Right lobe of liver (tissue), 6 donors: ENCODE data around the gene AUNIP. TPM values are rescaled to one million over a fixed set of nuclear protein-coding genes. Genes with fewer than 3 reads are reported as not detected.

Experiments
- ATAC-seq, 4 donors: fragments of 200-7000 bp; cut with Tn5 transposase; one replicate each; pipeline ENCODE4 v1.9.1; 2020; ENCODE audit warnings: mild to moderate bottlenecking in 4 of 4, moderate library complexity in 4 of 4
- DNase-seq, 3 donors: peaks; one replicate each; pipeline ENCODE4 v3.0.0-alpha.2; 2020
- H3K27ac ChIP-seq, 3 donors: fragments of 200-600 bp; one replicate each; pipeline ENCODE4 v1.8.0; 2022
- H3K27me3 ChIP-seq, 2 donors: fragments of 200-600 bp; one replicate each; pipeline ENCODE4 v1.8.0; 2022
- H3K36me3 ChIP-seq, 4 donors: fragments of 200-600 bp; sonication (generic) in 1 of 4; one replicate each; pipeline versions ENCODE4 v1.5.1 to v1.8.0; 2017 to 2022; ENCODE audit warnings: control low read depth in 1 of 4
- H3K4me1 ChIP-seq, 4 donors: fragments of 200-600 bp; sonication (generic) in 1 of 4; one replicate each; pipeline versions ENCODE4 v1.5.1 to v1.8.0; 2017 to 2022; ENCODE audit warnings: control low read depth in 1 of 4
- H3K4me3 ChIP-seq, 3 donors: fragments of 200-600 bp; one replicate each; pipeline ENCODE4 v1.8.0; 2022
- H3K9me3 ChIP-seq, 4 donors: fragments of 200-600 bp; sonication (generic) in 1 of 4; one replicate each; pipeline versions ENCODE4 v1.5.1 to v1.8.0; 2017 to 2022; ENCODE audit warnings: control low read depth in 1 of 4
- CTCF ChIP-seq, 4 donors: fragments of 200-600 bp in 3 of 4; fragments of 450-650 bp in 1 of 4; IDR thresholded peaks; one replicate each; pipeline versions ENCODE4 v1.5.1 to v1.8.0; 2016 to 2022; ENCODE audit warnings: antibody characterized with exemption in 4 of 4, mild to moderate bottlenecking in 2 of 4
- POLR2A ChIP-seq: fragments of 450-650 bp; IDR thresholded peaks from one replicate; pipeline ENCODE4 v1.6.1; 2017; ENCODE audit warnings: antibody characterized with exemption, mild to moderate bottlenecking
- WGBS: methylation state at CpG from one replicate; pipeline ENCODE4 v1.1.6; 2018; ENCODE audit warnings: low coverage, low lambda C conversion rate; ENCODE audit not compliant: insufficient coverage; ENCODE audit errors: missing lambda C conversion rate; 5-methylcytosine and 5-hydroxymethylcytosine counted together
- intact Hi-C, 2 donors: fragments of 100-400 bp; cut with DNase I; formaldehyde crosslinking; loops; one replicate each; pipeline versions ENCODE4 v1.11.2 to v1.14.1; 2022
- long read RNA-seq: library from polyadenylated mRNA; unstranded; transcript quantifications from one replicate; pipeline ENCODE4 v2.0.0, GENCODE V29; 2019
- total RNA-seq, 6 experiments: library from RNA; depleted of rRNA in 2 of 6; stranded (reverse); fragments of >200 nt in 2 of 6; fragmentation: NEBNext Ultra II Directional in 3 of 6; extraction: Animal tissue kit (Norgen Biotek cat#: 25700) in 3 of 6; gene quantifications; one replicate each; pipeline versions ENCODE4 v1.1.0 to v1.2.4, GENCODE V29; 2016 to 2023
- donor health status: DM: no; HTN: yes; CAD: no.
- donor health status: DM: no; HTN: no; CAD: no.
- donor health status: DM: no; HTN: no; CAD: no.
- donor health status: DM: no; HTN: yes; CAD: no.
- donor health status: DM: no; HTN: yes; CAD: no.

AUNIP gene
- total RNA-seq: under 1 TPM in 2 of 6 experiments, not detected in 4; 0.43 to 0.56 TPM
- long read RNA-seq: 0 reads

DNA sequence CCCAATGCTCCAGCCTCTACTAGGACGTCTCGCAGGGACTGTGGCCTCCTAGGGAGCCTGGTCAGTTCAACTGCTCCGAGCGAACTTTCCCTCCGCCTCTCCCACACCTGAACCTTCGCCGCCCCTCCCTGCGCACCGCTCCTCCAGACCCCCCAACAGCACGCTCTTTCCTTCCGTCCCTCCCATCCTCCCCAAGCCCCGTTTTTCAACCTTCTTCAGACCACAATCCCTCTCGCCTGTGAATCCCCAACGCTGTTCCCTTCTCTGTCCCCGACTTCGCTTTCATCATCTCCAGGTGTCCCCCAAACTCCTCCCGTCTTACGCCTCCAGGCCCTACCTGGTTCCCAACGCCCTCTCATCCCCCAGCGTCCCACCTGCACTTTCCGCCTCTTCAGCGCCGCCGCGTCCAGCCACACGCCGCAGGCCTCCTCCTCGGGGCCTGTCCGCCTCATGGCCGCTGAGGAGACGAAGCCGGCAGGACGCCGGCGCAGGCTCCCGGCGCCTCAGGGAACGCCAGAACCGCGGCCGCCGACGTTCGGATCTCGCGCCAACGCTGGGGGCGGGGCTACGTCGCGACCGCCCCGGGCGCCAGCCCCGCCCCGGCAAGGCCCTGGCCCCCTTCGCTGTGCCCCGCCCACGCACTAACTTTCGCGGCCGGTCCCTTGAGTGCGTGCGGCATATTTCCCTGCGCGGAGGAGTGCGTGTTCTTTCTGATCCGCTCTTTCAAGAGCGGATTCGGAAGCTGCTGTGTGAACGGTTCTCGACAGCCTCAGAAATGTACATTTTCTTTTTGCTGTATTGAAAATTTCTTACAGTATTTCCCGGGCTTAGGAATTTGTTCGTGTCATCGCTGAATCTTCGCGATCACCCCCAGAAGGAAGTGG, at the start of gene AUNIP:
Gene AUNIP, minus strand, starts transcription at position 552 of the 884 bp plus-strand sequence. Its CDS starts 100 bp downstream, at position 452.
- ATAC-seq (peak; percentile 97 to 99 (median 98)), DNase-seq (peak; percentile 90 to 93 (median 91))
- peak within 1 kb of the TSS; percentile 46 to 61 (median 58) for H3K27ac ChIP-seq
- peak within 1 kb of the TSS; percentile 34 to 53 (median 49) for H3K4me3 ChIP-seq
- TF ChIP-seq POLR2A (peak; percentile 62), CTCF (IDR thresholded peaks at IDR 0.05) (no peak)
- 3% methylated on average over 49 of the region's 77 CpGs for WGBS
- peaks cover 0 to 8% (median 4%) of the 10 kb centered on the region in 4 donors for H3K4me1 ChIP-seq
- no peaks in the 10 kb centered on the region for H3K27me3 ChIP-seq
- H3K36me3 ChIP-seq: no peaks in the 10 kb centered on the region
- no peaks in the 10 kb centered on the region for H3K9me3 ChIP-seq
- intact Hi-C loops: no loop called here

DNA sequence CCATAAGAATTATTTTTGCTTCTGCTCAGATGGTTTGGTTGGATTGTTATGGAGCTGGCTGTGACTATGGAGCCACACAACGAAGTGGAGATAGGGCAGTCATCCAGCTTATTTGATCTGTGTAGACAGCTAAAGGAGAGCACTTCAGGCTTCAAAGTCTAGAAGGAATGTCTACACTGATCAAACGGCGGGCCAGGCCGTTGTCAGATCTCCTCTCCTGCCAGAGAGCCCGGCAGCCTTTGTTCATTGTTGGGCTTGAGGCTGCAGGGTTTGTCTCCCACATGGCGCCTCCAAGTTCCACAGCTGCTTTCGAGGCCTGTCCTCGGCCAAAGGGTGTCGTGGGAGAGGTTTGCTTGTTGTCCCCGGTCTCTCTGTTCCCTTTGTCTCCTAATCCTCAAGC, 49.8 kb upstream of the AUNIP start:
- no peak overlapping the region for H3K4me3 ChIP-seq
- no peaks in the 10 kb centered on the region for H3K9me3 ChIP-seq
- peaks cover 0 to 14% (median 0%) of the 10 kb centered on the region in 4 donors for H3K4me1 ChIP-seq
- DNase-seq: no peak
- intact Hi-C loops: no loop called here
- ATAC-seq: no peak
- H3K27me3 ChIP-seq: no peaks in the 10 kb centered on the region
- WGBS: 54% methylated on average over 4 of the region's 10 CpGs
- no peaks in the 10 kb centered on the region for H3K36me3 ChIP-seq
- TF ChIP-seq POLR2A (no peak), CTCF (IDR thresholded peaks at IDR 0.05) (no peak)
- no peak overlapping the region for H3K27ac ChIP-seq

DNA sequence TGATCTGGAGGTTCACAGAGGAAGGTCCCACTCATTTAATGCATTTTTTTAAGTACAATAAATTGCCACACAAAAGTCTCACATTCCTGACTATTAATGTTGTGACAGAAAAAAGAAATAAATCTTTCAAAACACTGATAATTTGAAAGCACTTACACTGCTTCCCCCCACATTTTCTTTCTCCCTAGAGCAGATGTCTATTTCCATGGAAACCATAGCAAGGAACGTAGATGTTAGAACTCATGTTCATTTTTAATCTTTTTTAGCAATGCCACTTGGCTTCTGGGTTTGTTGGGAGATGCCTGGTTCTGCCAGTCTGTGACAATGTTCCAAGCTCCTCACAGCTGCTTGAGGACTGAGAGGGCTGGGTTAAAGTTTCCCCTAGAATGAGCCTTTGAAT, 48.9 kb upstream of the AUNIP start:
- H3K4me1 ChIP-seq: peaks cover 0 to 14% (median 0%) of the 10 kb centered on the region in 4 donors
- 71% methylated on average over 1 of the region's 1 CpG for WGBS
- H3K27me3 ChIP-seq: no peaks in the 10 kb centered on the region
- H3K4me3 ChIP-seq: no peak overlapping the region
- H3K9me3 ChIP-seq: no peaks in the 10 kb centered on the region
- H3K27ac ChIP-seq: no peak overlapping the region
- TF ChIP-seq CTCF (IDR thresholded peaks at IDR 0.05): no peak
- TF ChIP-seq POLR2A: no peak
- no peak for DNase-seq
- H3K36me3 ChIP-seq: no peaks in the 10 kb centered on the region
- intact Hi-C loops: no loop called here
- no peak for ATAC-seq

- 78% methylated on average over 3 of the region's 6 CpGs for WGBS
- Histone ChIP-seq H3K36me3 (no peaks in the 10 kb centered on the region), H3K27me3 (no peaks in the 10 kb centered on the region), H3K9me3 (no peaks in the 10 kb centered on the region), H3K27ac (no peak overlapping the region), H3K4me1 (peaks cover 0 to 14% (median 0%) of the 10 kb centered on the region in 4 donors), H3K4me3 (no peak overlapping the region)
- no peak for DNase-seq
- intact Hi-C loops: no loop called here
- TF ChIP-seq POLR2A: no peak
- TF ChIP-seq CTCF (IDR thresholded peaks at IDR 0.05): no peak
- no peak for ATAC-seq
Measured at GRCh38 chr1:25907601-25908000, 48.3 kb upstream of the AUNIP start.
